Trophoblast cell (in vitro differentiated cells and primary cell): Measurements from ENCODE around the gene ECHDC1.

Source experiments
- DNase-seq, 2 donors: peaks; one replicate each; pipeline ENCODE4 v3.0.0-alpha.2; 2016
- H2AFZ ChIP-seq: 2 replicates; pipeline ENCODE4 v1.6.1; 2013; ENCODE audit warnings: low read length, moderate library complexity, mild to moderate bottlenecking; ENCODE audit not compliant: insufficient read depth, poor library complexity
- H2AK5ac ChIP-seq: 2 replicates; pipeline ENCODE4 v1.6.1; 2013; ENCODE audit warnings: mild to moderate bottlenecking, low read length
- H2BK120ac ChIP-seq: 2 replicates; pipeline ENCODE4 v1.6.1; 2013; ENCODE audit warnings: low read length, mild to moderate bottlenecking, moderate library complexity; ENCODE audit not compliant: insufficient read depth, poor library complexity
- H2BK12ac ChIP-seq: 2 replicates; pipeline ENCODE4 v1.6.1; 2013; ENCODE audit warnings: mild to moderate bottlenecking, low read length, moderate library complexity
- H2BK5ac ChIP-seq: 2 replicates; pipeline ENCODE4 v1.6.1; 2013; ENCODE audit warnings: low read length, low read depth, moderate library complexity, mild to moderate bottlenecking; ENCODE audit not compliant: poor library complexity
- H3K14ac ChIP-seq: 2 replicates; pipeline ENCODE4 v1.6.1; 2013; ENCODE audit warnings: mild to moderate bottlenecking, low read length
- H3K18ac ChIP-seq: 2 replicates; pipeline ENCODE4 v1.6.1; 2013; ENCODE audit warnings: mild to moderate bottlenecking, low read length
- H3K23ac ChIP-seq: 2 replicates; pipeline ENCODE4 v1.6.1; 2013; ENCODE audit warnings: low read length
- H3K27ac ChIP-seq: 2 replicates; pipeline ENCODE4 v1.5.1; 2013; ENCODE audit warnings: low read depth, mild to moderate bottlenecking, inconsistent platforms, low read length, moderate library complexity
- H3K27me3 ChIP-seq: 2 replicates; pipeline ENCODE4 v1.6.1; 2013; ENCODE audit warnings: inconsistent platforms, mild to moderate bottlenecking, low read length, moderate library complexity; ENCODE audit not compliant: insufficient read depth
- H3K36me3 ChIP-seq, 2 experiments: 1 replicate in 1 of 2; 2 replicates in 1 of 2; pipeline ENCODE4 v1.6.1; 2013; ENCODE audit warnings: low read length in 2 of 2, mild to moderate bottlenecking in 2 of 2, moderate library complexity in 1 of 2; ENCODE audit not compliant: insufficient read depth in 2 of 2, control insufficient read depth in 1 of 2
- H3K4ac ChIP-seq: 2 replicates; pipeline ENCODE4 v1.6.1; 2013; ENCODE audit warnings: low read depth, mild to moderate bottlenecking, low read length, moderate library complexity
- H3K4me1 ChIP-seq, 2 experiments: 1 replicate in 1 of 2; 2 replicates in 1 of 2; pipeline ENCODE4 v1.6.1; 2013; ENCODE audit warnings: low read length in 2 of 2, mild to moderate bottlenecking in 2 of 2, moderate library complexity in 1 of 2; ENCODE audit not compliant: insufficient read depth in 2 of 2, control insufficient read depth in 1 of 2
- H3K4me2 ChIP-seq: 2 replicates; pipeline ENCODE4 v1.6.1; 2013; ENCODE audit warnings: inconsistent platforms, mild to moderate bottlenecking, low read length, moderate library complexity
- H3K4me3 ChIP-seq: 2 replicates; pipeline ENCODE4 v1.5.1; 2013; ENCODE audit warnings: mild to moderate bottlenecking, low read depth, low read length, inconsistent platforms
- H3K79me1 ChIP-seq: one replicate; pipeline ENCODE4 v1.6.1; 2013; ENCODE audit warnings: low read length
- H3K79me2 ChIP-seq: 2 replicates; pipeline ENCODE4 v1.6.1; 2013; ENCODE audit warnings: low read length, mild to moderate bottlenecking; ENCODE audit not compliant: control insufficient read depth, insufficient read depth, poor library complexity
- H3K9ac ChIP-seq: 2 replicates; pipeline ENCODE4 v1.6.1; 2013; ENCODE audit warnings: mild to moderate bottlenecking, low read length
- H3K9me3 ChIP-seq: 2 replicates; pipeline ENCODE4 v1.6.1; 2013; ENCODE audit warnings: low read depth, mild to moderate bottlenecking, control low read depth, inconsistent platforms, low read length; ENCODE audit not compliant: insufficient read depth
- H4K12ac ChIP-seq: 2 replicates; pipeline ENCODE4 v1.6.1; 2013; ENCODE audit warnings: low read depth, mild to moderate bottlenecking, low read length, moderate library complexity
- H4K8ac ChIP-seq: 2 replicates; pipeline ENCODE4 v1.6.1; 2013; ENCODE audit warnings: low read depth, mild to moderate bottlenecking, low read length, moderate library complexity
- H4K91ac ChIP-seq: one replicate; pipeline ENCODE4 v1.6.1; 2013; ENCODE audit warnings: low read depth, mild to moderate bottlenecking, low read length, moderate library complexity
- whole genome bisulfite sequencing: extraction: QIAGEN DNeasy Blood & Tissue Kit; methylation state at CpG from one replicate; pipeline ENCODE4 v1.1.7; 2013; ENCODE audit warnings: missing lambda C conversion rate; ENCODE audit not compliant: insufficient read length, insufficient coverage; ENCODE audit errors: extremely low coverage; 5-methylcytosine and 5-hydroxymethylcytosine counted together

Gene ECHDC1

GRCh38 chr6:127341471-127342202 is 1.8 kb downstream of the ECHDC1 start:
- Histone ChIP-seq H3K9me3 (no peaks in the 10 kb centered on the region), H4K91ac (no peak overlapping the region), H3K9ac (no peak overlapping the region), H3K18ac (no peak overlapping the region), H3K4me2 (peak overlapping the region; percentile 69), H2BK12ac (no peak overlapping the region), H2AK5ac (no peak overlapping the region), H3K4me3 (no peak overlapping the region), H3K79me2 (peaks cover 8% of the 10 kb centered on the region), H2AFZ (no peak overlapping the region), H3K27me3 (no peaks in the 10 kb centered on the region), H4K12ac (no peak overlapping the region), H2BK5ac (no peak overlapping the region), H3K27ac (peak overlapping the region; percentile 7), H3K79me1 (peaks cover 8% of the 10 kb centered on the region), H3K14ac (no peak overlapping the region), H3K23ac (no peak overlapping the region), H3K36me3 (no peaks in the 10 kb centered on the region), H3K4me1 (peaks cover 4 to 7% of the 10 kb centered on the region in 2 experiments), H3K4ac (peak overlapping the region; percentile 54), H4K8ac (no peak overlapping the region), H2BK120ac (no peak overlapping the region)
- no peak for DNase-seq
- no CpG with 5 or more reads among the region's 9 CpGs for WGBS

GRCh38 chr6:127340171-127340570 is 3.2 kb downstream of the ECHDC1 start:
- Histone ChIP-seq H2BK5ac (no peak overlapping the region), H3K79me2 (peaks cover 8% of the 10 kb centered on the region), H4K8ac (no peak overlapping the region), H3K4me2 (no peak overlapping the region), H3K4ac (peak overlapping the region; percentile 9), H2AFZ (no peak overlapping the region), H3K14ac (no peak overlapping the region), H3K36me3 (no peaks in the 10 kb centered on the region), H3K4me3 (no peak overlapping the region), H4K91ac (no peak overlapping the region), H2BK120ac (no peak overlapping the region), H3K9me3 (no peaks in the 10 kb centered on the region), H2BK12ac (no peak overlapping the region), H2AK5ac (no peak overlapping the region), H3K79me1 (peaks cover 8% of the 10 kb centered on the region), H3K4me1 (peaks cover 4 to 7% of the 10 kb centered on the region in 2 experiments), H3K9ac (no peak overlapping the region), H3K18ac (no peak overlapping the region), H4K12ac (no peak overlapping the region), H3K27ac (no peak overlapping the region), H3K27me3 (no peaks in the 10 kb centered on the region), H3K23ac (no peak overlapping the region)
- no peak for DNase-seq

- Histone ChIP-seq H3K4me2 (no peak overlapping the region), H3K4me1 (peaks cover 0 to 5% of the 10 kb centered on the region in 2 experiments), H2BK120ac (no peak overlapping the region), H3K18ac (no peak overlapping the region), H2BK12ac (no peak overlapping the region), H3K4ac (no peak overlapping the region), H2AK5ac (no peak overlapping the region), H3K27ac (no peak overlapping the region), H2BK5ac (no peak overlapping the region), H4K8ac (no peak overlapping the region), H3K4me3 (no peak overlapping the region), H3K27me3 (no peaks in the 10 kb centered on the region), H3K23ac (no peak overlapping the region), H4K12ac (no peak overlapping the region), H3K79me2 (peaks cover 8% of the 10 kb centered on the region), H4K91ac (no peak overlapping the region), H3K79me1 (peaks cover 8% of the 10 kb centered on the region), H3K14ac (no peak overlapping the region), H3K9ac (no peak overlapping the region), H3K36me3 (no peaks in the 10 kb centered on the region), H3K9me3 (no peaks in the 10 kb centered on the region), H2AFZ (no peak overlapping the region)
- WGBS: no CpG with 5 or more reads among the region's 1 CpG
- DNase-seq: peak in 1 of 2 donors; percentile 64
Measured at GRCh38 chr6:127338936-127339335, 4.5 kb downstream of the ECHDC1 start.

- no peak overlapping the region for H3K4me2 ChIP-seq
- no peak overlapping the region for H3K23ac ChIP-seq
- no peak overlapping the region for H3K9ac ChIP-seq
- H2AK5ac ChIP-seq: no peak overlapping the region
- no peak overlapping the region for H2BK120ac ChIP-seq
- H2BK5ac ChIP-seq: no peak overlapping the region
- H2BK12ac ChIP-seq: no peak overlapping the region
- no peaks in the 10 kb centered on the region for H3K79me1 ChIP-seq
- no peak overlapping the region for H3K4me3 ChIP-seq
- H3K9me3 ChIP-seq: no peaks in the 10 kb centered on the region
- no peak overlapping the region for H3K4ac ChIP-seq
- H3K27me3 ChIP-seq: no peaks in the 10 kb centered on the region
- no peak overlapping the region for H3K18ac ChIP-seq
- no peaks in the 10 kb centered on the region for H3K79me2 ChIP-seq
- WGBS: no CpG with 5 or more reads among the region's 4 CpGs
- no peaks in the 10 kb centered on the region for H3K4me1 ChIP-seq
- no peak overlapping the region for H3K14ac ChIP-seq
- no peak overlapping the region for H4K91ac ChIP-seq
- no peak overlapping the region for H2AFZ ChIP-seq
- no peak overlapping the region for H3K27ac ChIP-seq
- no peak overlapping the region for H4K8ac ChIP-seq
- no peak overlapping the region for H4K12ac ChIP-seq
- no peaks in the 10 kb centered on the region for H3K36me3 ChIP-seq
- DNase-seq: no peak
Measured at GRCh38 chr6:127332383-127332961, 10.9 kb downstream of the ECHDC1 start.
